SK-N-SH (cell line): ENCODE data around the gene NBL1. TPM values are rescaled to one million over a fixed set of nuclear protein-coding genes. Genes with fewer than 3 reads are reported as not detected.
A peak's percentile ranks its signal among the peaks of the same experiment; 100 is the strongest.

ENCODE experiments used
- CTCF ChIA-PET: fragments of 300-600, 350-600 bp; formaldehyde crosslinking; extraction: SDS; loops from one replicate; lab custom pipeline; 2021; lab: Yijun Ruan, JAX
- POLR2A ChIA-PET: fragments of 350-600 bp; sonication (Branson Sonifier 250); formaldehyde crosslinking; extraction: SDS; loops from one replicate; lab custom pipeline; 2020; ENCODE audit warnings: antibody characterized with exemption, inconsistent platforms; lab: Yijun Ruan, JAX
- DNase-seq: peaks from one replicate; pipeline ENCODE4 v3.0.0; 2012
- H2AFZ ChIP-seq: fragments of 200-600 bp; sonication (generic); 2 replicates; pipeline ENCODE4 v1.8.1; 2016; ENCODE audit warnings: antibody characterized with exemption, mild to moderate bottlenecking, low read depth
- H3F3A ChIP-seq: fragments of 200-600 bp; sonication (generic); replicated peaks from 2 replicates; pipeline ENCODE3; 2016; ENCODE audit warnings: antibody characterized with exemption, mild to moderate bottlenecking; ENCODE audit not compliant: insufficient read depth
- H3K27ac ChIP-seq, 2 experiments: fragments of 200-500 bp in 1 of 2; fragments of 200-600 bp in 1 of 2; sonication (Bioruptor generic) in 1 of 2; sonication (generic), shearing (Covaris generic) in 1 of 2; 2 replicates each; pipeline versions ENCODE4 v1.5.1 to v1.6.1; 2014 to 2016; ENCODE audit warnings: low read depth in 2 of 2, inconsistent platforms in 1 of 2, low read length in 1 of 2, mild to moderate bottlenecking in 1 of 2, mixed read lengths in 1 of 2
- H3K27me3 ChIP-seq: fragments of 200-600 bp; sonication (generic), shearing (Covaris generic); 2 replicates; pipeline ENCODE4 v1.6.1; 2016; ENCODE audit warnings: mixed run types; ENCODE audit not compliant: insufficient read depth
- H3K36me3 ChIP-seq, 2 experiments: fragments of 200-500 bp in 1 of 2; fragments of 200-600 bp in 1 of 2; sonication (Bioruptor generic) in 1 of 2; sonication (generic) in 1 of 2; replicated peaks in 1 of 2; 2 replicates each; pipeline versions ENCODE3 to v1.5.1; 2014 to 2016; ENCODE audit warnings: low read length in 1 of 2, mild to moderate bottlenecking in 1 of 2; ENCODE audit not compliant: insufficient read depth in 2 of 2, control insufficient read depth in 1 of 2
- H3K4me1 ChIP-seq, 2 experiments: fragments of 200-500 bp in 1 of 2; fragments of 200-600 bp in 1 of 2; sonication (Bioruptor generic) in 1 of 2; sonication (generic), shearing (Covaris generic) in 1 of 2; 2 replicates each; pipeline versions ENCODE4 v1.5.1 to v1.6.1; 2014 to 2016; ENCODE audit warnings: low read depth in 1 of 2, low read length in 1 of 2, mixed run types in 1 of 2; ENCODE audit not compliant: insufficient read depth in 2 of 2, control insufficient read depth in 1 of 2
- H3K4me2 ChIP-seq: fragments of 200-600 bp; sonication (generic), shearing (Covaris generic); 2 replicates; pipeline ENCODE4 v1.6.1; 2017; ENCODE audit warnings: mixed run types
- H3K4me3 ChIP-seq, 2 experiments: fragments of 200-500 bp in 1 of 2; fragments of 200-600 bp in 1 of 2; sonication (Bioruptor generic) in 1 of 2; sonication (generic), shearing (Covaris generic) in 1 of 2; 2 replicates each; pipeline versions ENCODE4 v1.5.1 to v1.8.1; 2014 to 2016; ENCODE audit warnings: low read depth in 2 of 2, inconsistent platforms in 1 of 2, low read length in 1 of 2, mild to moderate bottlenecking in 1 of 2, mixed read lengths in 1 of 2, moderate library complexity in 1 of 2
- H3K79me2 ChIP-seq: fragments of 200-600 bp; sonication (generic); 2 replicates; pipeline ENCODE4 v1.8.1; 2017; ENCODE audit warnings: mild to moderate bottlenecking; ENCODE audit not compliant: insufficient read depth
- H3K9ac ChIP-seq: fragments of 200-600 bp; sonication (generic); 2 replicates; pipeline ENCODE4 v1.6.1; 2017; ENCODE audit warnings: mixed run types
- H3K9me2 ChIP-seq: fragments of 200-600 bp; sonication (generic); 2 replicates; pipeline ENCODE4 v1.6.1; 2017; ENCODE audit warnings: mixed run types
- H3K9me3 ChIP-seq: fragments of 200-600 bp; sonication (generic); 2 replicates; pipeline ENCODE4 v1.6.1; 2017; ENCODE audit warnings: mixed run types, mild to moderate bottlenecking, moderate library complexity
- H4K20me1 ChIP-seq: fragments of 200-600 bp; sonication (generic); 2 replicates; pipeline ENCODE4 v1.6.1; 2017; ENCODE audit warnings: mild to moderate bottlenecking, mixed run types; ENCODE audit not compliant: insufficient read depth
- CHD2 ChIP-seq: fragments of 150-350 bp; IDR thresholded peaks from 2 replicates; pipeline ENCODE4 v1.6.1; 2018; ENCODE audit warnings: low read length; ENCODE audit not compliant: partially characterized antibody
- GATA2 ChIP-seq: sonication (generic); formaldehyde crosslinking; IDR thresholded peaks from 2 replicates; pipeline ENCODE4 v1.5.0; 2020; ENCODE audit warnings: mild to moderate bottlenecking, missing genetic modification reagents
- RAD21 ChIP-seq: IDR thresholded peaks from 2 replicates; pipeline ENCODE4 v1.6.1; 2012; ENCODE audit warnings: mild to moderate bottlenecking, low read length
- SIN3A ChIP-seq: IDR thresholded peaks from 2 replicates; pipeline ENCODE4 v1.6.1; 2012; ENCODE audit warnings: low read depth, mild to moderate bottlenecking, low read length, moderate library complexity, borderline replicate concordance
- SMC3 ChIP-seq: IDR thresholded peaks from 2 replicates; pipeline ENCODE4 v1.6.1; 2012; ENCODE audit warnings: low read depth, low read length, improper control_type of control experiment
- WGBS: methylation state at CpG from one replicate; pipeline ENCODE4 v1.1.6; 2017; ENCODE audit warnings: low lambda C conversion rate; 5-methylcytosine and 5-hydroxymethylcytosine counted together
- polyA plus RNA-seq, 3 experiments: library from polyadenylated mRNA; depleted of rRNA; stranded (reverse); fragments of >200 nt; gene quantifications; 2 replicates each; pipeline ENCODE4 v1.2.3, GENCODE V29; 2012
- TF ChIP-seq, protein P1 (sequence below): fragments of 200-600 bp; sonication (generic); IDR thresholded peaks from 2 replicates; pipeline ENCODE4 v1.6.1; 2017; ENCODE audit warnings: antibody characterized with exemption, mild to moderate bottlenecking, moderate library complexity

NBL1 gene
- polyA plus RNA-seq, 1 of the 3 experiments (the other 2 are of a cell fraction) = 36.1 TPM

- no peak for TF ChIP-seq GATA2 (CRISPR knock-in tag)
Measured at GRCh38 chr1:19647643-19648042, 3.5 kb downstream of the NBL1 start (continued).

GRCh38 chr1:19648239-19648638 lies 4.1 kb downstream of the NBL1 start:
- CTCF ChIA-PET = interaction anchor here (0.7 to 13.2 kb wide), 9 partner anchors 10 to 304 kb away, joined by 3 to 235 read pairs (median 4); no protein-coding TSS in a partner anchor
- POLR2A ChIA-PET = no interaction called here
- Histone ChIP-seq H3K36me3 (no peaks in the 10 kb centered on the region), H3K4me2 (no peak overlapping the region), H3K9me3 (no peaks in the 10 kb centered on the region), H2AFZ (no peak overlapping the region), H3K9ac (no peak overlapping the region), H3K27me3 (no peaks in the 10 kb centered on the region), H3F3A (peaks cover 5% of the 10 kb centered on the region), H4K20me1 (peaks cover 15% of the 10 kb centered on the region; the same call in 1 of the 2 replicates), H3K4me1 (peaks cover 0 to 28% of the 10 kb centered on the region in 2 experiments; a peak in 1 of 4 replicates), H3K79me2 (no peaks in the 10 kb centered on the region; the same call in none of the 2 replicates), H3K9me2 (no peaks in the 10 kb centered on the region), H3K4me3 (no peak overlapping the region), H3K27ac (no peak overlapping the region)
- TF ChIP-seq RAD21 (no peak), SIN3A (no peak)
- 100% methylated on average over 3 of the region's 14 CpGs for WGBS
- DNase-seq = no peak

GRCh38 chr1:19648689-19649088 lies 4.6 kb downstream of the NBL1 start:
- WGBS = 74% methylated on average over 11 of the region's 11 CpGs
- Histone ChIP-seq H3K27me3 (no peaks in the 10 kb centered on the region), H3K27ac (no peak overlapping the region), H3K79me2 (no peaks in the 10 kb centered on the region; the same call in none of the 2 replicates), H3K4me2 (no peak overlapping the region), H3K9me3 (no peaks in the 10 kb centered on the region), H4K20me1 (peaks cover 15% of the 10 kb centered on the region; the same call in 1 of the 2 replicates), H2AFZ (no peak overlapping the region), H3F3A (peaks cover 5% of the 10 kb centered on the region), H3K9ac (no peak overlapping the region), H3K9me2 (no peaks in the 10 kb centered on the region), H3K36me3 (no peaks in the 10 kb centered on the region), H3K4me3 (no peak overlapping the region), H3K4me1 (peaks cover 0 to 32% of the 10 kb centered on the region in 2 experiments; a peak in 1 of 4 replicates)
- DNase-seq = peak; percentile 43
- ChIA-PET POLR2A (no interaction called here), CTCF (interaction anchor here (1.4 to 13.2 kb wide), 8 partner anchors 10 to 304 kb away, joined by 3 to 235 read pairs (median 6); no protein-coding TSS in a partner anchor)
- TF ChIP-seq, protein P1, sequence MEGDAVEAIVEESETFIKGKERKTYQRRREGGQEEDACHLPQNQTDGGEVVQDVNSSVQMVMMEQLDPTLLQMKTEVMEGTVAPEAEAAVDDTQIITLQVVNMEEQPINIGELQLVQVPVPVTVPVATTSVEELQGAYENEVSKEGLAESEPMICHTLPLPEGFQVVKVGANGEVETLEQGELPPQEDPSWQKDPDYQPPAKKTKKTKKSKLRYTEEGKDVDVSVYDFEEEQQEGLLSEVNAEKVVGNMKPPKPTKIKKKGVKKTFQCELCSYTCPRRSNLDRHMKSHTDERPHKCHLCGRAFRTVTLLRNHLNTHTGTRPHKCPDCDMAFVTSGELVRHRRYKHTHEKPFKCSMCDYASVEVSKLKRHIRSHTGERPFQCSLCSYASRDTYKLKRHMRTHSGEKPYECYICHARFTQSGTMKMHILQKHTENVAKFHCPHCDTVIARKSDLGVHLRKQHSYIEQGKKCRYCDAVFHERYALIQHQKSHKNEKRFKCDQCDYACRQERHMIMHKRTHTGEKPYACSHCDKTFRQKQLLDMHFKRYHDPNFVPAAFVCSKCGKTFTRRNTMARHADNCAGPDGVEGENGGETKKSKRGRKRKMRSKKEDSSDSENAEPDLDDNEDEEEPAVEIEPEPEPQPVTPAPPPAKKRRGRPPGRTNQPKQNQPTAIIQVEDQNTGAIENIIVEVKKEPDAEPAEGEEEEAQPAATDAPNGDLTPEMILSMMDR = peak; percentile 23; the same call in 1 of the 2 replicates
- TF ChIP-seq CHD2 = no peak
- TF ChIP-seq RAD21 = peak; percentile 38
- TF ChIP-seq SMC3 = peak; percentile 4; the same call in 1 of the 2 replicates
